UCSD-AML1 (cell line): Measurements from ENCODE around the gene MAST4.

Experiments
- DNase-seq: peaks from one replicate; lab custom pipeline; 2025; ENCODE audit not compliant: unreplicated experiment; lab: John Stamatoyannopoulos, UW

MAST4 gene

GRCh38 chr5:66830636-66831035 lies 234.4 kb downstream of the MAST4 start:
- DNase-seq: no peak

DNA sequence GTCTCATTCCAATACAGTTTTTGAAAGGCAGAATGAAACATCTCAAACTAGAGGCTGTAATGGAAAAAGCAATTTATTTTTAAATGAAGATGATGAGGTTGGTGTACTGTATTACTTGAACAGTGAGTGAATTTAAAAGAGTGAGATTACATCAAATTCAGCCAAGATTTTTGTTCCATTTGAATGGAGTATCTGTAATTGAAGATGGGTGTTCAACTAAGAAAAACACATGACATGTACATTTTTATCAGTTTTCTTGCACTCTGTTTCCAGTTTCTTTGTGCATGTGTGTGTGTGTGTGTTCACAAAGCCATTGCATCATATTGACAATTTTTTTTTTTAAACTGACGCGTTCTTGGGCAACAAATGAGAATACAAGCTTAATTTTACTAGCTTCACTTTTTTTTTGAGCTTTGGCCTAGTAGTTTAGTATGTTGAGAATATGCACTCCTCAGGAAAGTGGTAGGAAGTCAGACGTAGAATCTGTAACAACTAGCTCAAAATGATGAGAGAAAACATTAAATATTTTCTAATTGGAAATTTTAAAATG lies 243.5 kb downstream of the MAST4 start:
- no peak for DNase-seq

- DNase-seq: no peak
These were observed 244.4 kb downstream of the MAST4 start for GRCh38 chr5:66840511-66841013.

- DNase-seq: no peak
These were observed 245.1 kb downstream of the MAST4 start for GRCh38 chr5:66841264-66841663.

- DNase-seq: no peak
These were observed 246.3 kb downstream of the MAST4 start for GRCh38 chr5:66842540-66842939.

- no peak for DNase-seq
These were observed 246.9 kb downstream of the MAST4 start for GRCh38 chr5:66843065-66843464.

- DNase-seq: no peak
These were observed 252.8 kb downstream of the MAST4 start for GRCh38 chr5:66848749-66849641.

- no peak for DNase-seq
These were observed 253.6 kb downstream of the MAST4 start for GRCh38 chr5:66849803-66850202.

DNA sequence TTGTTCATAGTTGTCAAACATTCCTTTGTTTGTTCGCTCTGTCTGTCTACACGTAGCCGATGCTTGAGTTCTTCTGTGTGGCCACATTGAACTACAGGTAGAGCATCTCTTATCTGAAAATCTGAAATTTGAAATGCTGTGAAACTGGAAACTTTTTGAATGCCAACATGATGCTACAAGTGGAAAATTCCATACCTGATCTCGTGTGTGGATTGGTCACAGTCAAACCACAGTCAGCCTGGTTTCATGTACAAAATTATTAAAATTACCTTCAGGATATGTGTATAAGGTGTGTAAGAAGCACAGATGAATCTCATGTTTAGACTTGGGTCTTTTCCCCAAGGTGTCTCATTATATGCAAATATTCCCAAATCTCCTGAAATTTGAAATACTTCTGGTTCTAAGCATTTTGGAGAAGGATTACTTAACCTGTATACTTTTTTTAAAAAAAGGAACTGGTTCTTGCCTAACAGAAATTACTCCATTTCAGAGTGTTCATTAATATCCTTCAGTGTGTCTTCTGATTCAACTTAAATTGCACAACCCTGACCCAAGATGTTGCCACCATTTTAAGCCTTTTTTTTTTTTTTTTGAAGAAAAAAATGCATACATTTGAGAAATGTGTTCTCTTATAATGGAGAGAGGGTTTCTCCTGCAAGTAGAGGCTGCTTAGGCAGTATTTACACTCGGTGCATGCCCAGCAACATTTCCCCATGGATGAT lies 254.3 kb downstream of the MAST4 start:
- no peak for DNase-seq

- DNase-seq: no peak
These were observed 255.1 kb downstream of the MAST4 start for GRCh38 chr5:66851306-66851705.

DNA sequence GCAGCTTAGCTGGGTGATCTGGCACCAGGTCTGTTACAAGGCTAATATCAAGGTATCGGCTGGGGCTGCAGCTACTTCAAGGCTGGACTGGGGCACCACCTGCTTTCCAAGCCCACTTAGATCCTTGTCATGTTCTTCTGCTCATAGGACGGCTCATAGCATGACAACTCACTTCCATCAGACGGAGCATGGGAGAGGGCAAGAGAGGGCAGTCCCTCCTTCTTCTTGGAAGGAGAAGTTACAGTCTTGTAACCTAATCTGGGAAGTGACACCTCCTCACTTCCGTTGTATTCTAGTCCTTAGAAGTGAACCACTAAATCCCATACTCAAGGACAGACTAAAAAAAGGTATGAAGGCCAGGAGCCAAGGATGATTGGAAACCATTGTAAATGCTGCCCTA lies 258.2 kb downstream of the MAST4 start:
- no peak for DNase-seq

- DNase-seq: no peak
These were observed 260.0 kb downstream of the MAST4 start for GRCh38 chr5:66856041-66856805.

GRCh38 chr5:66859526-66859925 lies 263.3 kb downstream of the MAST4 start:
- no peak for DNase-seq

GRCh38 chr5:66860199-66860975 lies 264.2 kb downstream of the MAST4 start:
- no peak for DNase-seq

- DNase-seq: no peak
These were observed 265.2 kb downstream of the MAST4 start for GRCh38 chr5:66861402-66861801.

DNA sequence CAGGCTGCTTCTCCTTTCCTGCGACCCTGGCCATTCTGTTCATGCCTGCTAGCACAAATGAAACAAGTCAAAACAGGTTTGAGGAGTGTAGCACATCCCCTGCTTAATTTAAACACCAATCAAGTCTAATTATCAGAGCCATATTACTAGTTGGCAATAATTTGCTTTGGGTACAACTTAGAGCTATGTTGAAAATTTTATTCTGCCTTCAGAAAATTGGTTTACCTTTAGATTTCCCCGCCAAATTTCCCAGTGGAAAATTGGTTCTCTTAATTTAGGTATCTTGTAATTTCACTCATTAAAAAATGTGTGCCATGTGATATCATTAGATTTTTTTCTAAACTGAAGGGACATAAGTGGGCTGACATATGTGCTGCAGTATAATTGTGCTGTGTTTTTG lies 265.8 kb downstream of the MAST4 start:
- no peak for DNase-seq

DNA sequence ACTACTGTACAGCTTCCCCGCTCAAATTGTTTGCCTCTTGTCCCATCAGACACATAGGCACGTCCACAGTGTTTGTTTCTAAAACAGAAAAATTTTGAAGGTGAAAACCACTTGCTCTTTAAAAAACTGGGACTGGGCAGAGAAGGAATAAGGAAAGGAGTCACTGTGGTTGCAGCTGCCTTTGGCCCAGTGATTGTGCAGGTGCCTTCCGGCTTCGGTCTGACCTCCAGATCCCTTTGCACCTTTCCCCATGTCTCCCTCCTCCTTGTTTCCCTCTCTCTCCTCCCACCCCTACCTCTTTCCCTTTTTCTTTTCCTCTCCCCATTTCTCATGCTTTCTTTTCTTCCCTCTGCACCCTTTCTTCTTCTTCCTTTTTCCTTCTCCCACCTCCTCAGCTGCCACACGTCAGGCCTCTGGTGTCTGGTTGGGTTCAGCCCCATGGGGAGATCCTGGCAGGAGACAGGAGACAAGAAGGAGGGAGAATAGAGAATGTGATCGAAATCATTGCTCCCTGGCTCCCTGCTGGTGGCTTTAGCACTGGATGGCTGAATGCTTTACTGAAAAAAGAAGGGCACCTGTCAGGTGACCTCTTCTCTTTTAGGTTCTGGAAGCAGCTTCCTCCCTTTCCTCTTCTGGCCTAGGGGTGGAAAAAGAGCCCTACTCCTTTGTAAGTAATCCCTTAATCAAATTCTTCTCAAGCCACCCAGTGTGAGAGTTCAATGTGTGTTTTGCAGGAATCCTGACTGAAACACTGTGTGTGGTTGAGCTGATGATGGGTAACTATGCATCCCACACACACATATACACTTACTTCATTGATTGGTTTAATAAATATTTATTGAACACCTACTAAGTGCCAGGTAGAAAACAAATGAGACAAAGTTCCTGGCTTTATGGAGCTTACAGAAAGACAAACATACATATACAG lies 267.3 kb downstream of the MAST4 start:
- DNase-seq: no peak

DNA sequence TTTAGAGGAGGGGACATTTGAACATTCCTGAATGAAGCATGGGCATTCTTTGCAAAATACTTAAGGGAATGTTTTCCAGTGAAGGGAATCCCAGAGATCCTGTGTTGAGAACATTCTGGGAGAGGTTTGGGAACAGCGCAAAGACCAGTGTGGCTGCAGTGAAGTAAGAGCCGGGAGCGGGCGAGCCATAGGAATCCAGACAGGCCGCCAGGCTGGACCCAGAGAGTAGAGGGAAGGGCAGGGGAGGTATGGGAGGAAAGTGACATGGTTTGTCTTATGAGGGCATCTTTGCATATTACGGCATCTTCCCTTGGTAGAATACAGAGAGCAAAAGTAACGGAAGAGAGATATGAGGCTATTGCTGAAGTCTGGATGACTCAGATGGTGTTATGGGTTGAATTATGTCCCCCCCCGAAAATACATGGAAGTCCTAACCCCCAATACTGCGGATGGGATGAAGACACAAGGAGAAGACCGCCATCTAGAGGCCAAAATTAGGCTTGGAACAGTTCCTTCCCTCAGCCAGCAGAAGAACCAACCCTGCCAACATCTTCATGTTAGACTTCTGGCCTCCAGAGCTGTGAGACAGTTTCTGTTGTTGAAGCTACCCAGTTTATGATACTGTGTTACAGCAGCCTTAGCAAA lies 268.2 kb downstream of the MAST4 start:
- DNase-seq: no peak
